ENCODE results near the gene GPR21. TPM values are rescaled to one million over a fixed set of nuclear protein-coding genes. Genes with fewer than 3 reads are reported as not detected.

The GPR21 gene
- total RNA-seq, 1 experiment from 2014 or later, result 1.1 TPM

GRCh38 chr9:123034881-123035510, 1.5 kb downstream of the GPR21 start:
- POLR2A ChIA-PET, result no interaction called here
- no TSS peak for BruUV-seq (replicated peaks)
- no peaks in the 10 kb centered on the region for H4K20me1 ChIP-seq (ENCODE audit: insufficient read depth)
- H3K4me1 ChIP-seq (ENCODE audit: control insufficient read depth in 1 of 2, insufficient read depth in 2 of 2, low read length in 2 of 2), result no peaks in the 10 kb centered on the region
- no peak overlapping the region for H3K9ac ChIP-seq (ENCODE audit: low read length)
- CTCF ChIA-PET, result no interaction called here
- no peaks in the 10 kb centered on the region for H3K36me3 ChIP-seq (ENCODE audit: control insufficient read depth in 1 of 2, insufficient read depth in 2 of 2, low read length in 2 of 2)
- no peaks in the 10 kb centered on the region for H3K27me3 ChIP-seq (ENCODE audit: insufficient read depth, low read length)
- H3K9me3 ChIP-seq (ENCODE audit: control insufficient read depth in 1 of 2, insufficient read depth in 1 of 2, low read depth in 1 of 2, low read length in 2 of 2), result no peaks in the 10 kb centered on the region
- intact Hi-C loops (cut with micrococcal nuclease), result no loop called here
- DNase-seq (ENCODE audit: low read depth, low spot score) (no peak), ATAC-seq (no peak)
- no peaks in the 10 kb centered on the region for H3K79me2 ChIP-seq (ENCODE audit: insufficient read depth, low read length)
- H3K27ac ChIP-seq (ENCODE audit: low read depth, low read length), result no peak overlapping the region
- H3K4me2 ChIP-seq (ENCODE audit: low read length), result no peak overlapping the region
- RAD21 ChIA-PET (ENCODE audit: low non-redundant PET in 1 of 2, low total read pairs in 2 of 2, uncharacterized antibody in 2 of 2, unreplicated experiment in 2 of 2), result no interaction called here
- no peaks in the 10 kb centered on the region for H3K9me2 ChIP-seq (ENCODE audit: insufficient read depth)
- TF ChIP-seq ZNF274 (IDR thresholded peaks at IDR 0.05; ENCODE audit: low read depth, low read length) (no peak), REST (IDR thresholded peaks at IDR 0.05; ENCODE audit: low read depth) (no peak), EGR1 (IDR thresholded peaks at IDR 0.05; ENCODE audit: low read depth) (no peak), EZH2 (IDR thresholded peaks at IDR 0.05) (no peak), CEBPB (IDR thresholded peaks at IDR 0.05; ENCODE audit: low read depth) (no peak), POLR2AphosphoS5 (IDR thresholded peaks at IDR 0.05; ENCODE audit: low read depth, low read length) (no peak), ZFX (IDR thresholded peaks at IDR 0.05) (no peak)
- no peak overlapping the region for H3K4me3 ChIP-seq (replicated peaks in 1 of 2; ENCODE audit: low read depth in 1 of 2, low read length in 2 of 2)
- no peak overlapping the region for H2AFZ ChIP-seq (ENCODE audit: low read depth, low read length, poor library complexity, severe bottlenecking)

Measured in HCT116 (cell line).